Breast epithelium (tissue), 4 donors: Measurements from ENCODE around the gene IL1RL2. TPM values are rescaled to one million over a fixed set of nuclear protein-coding genes. Genes with fewer than 3 reads are reported as not detected.

Experiments
- DNase-seq, 2 donors: peaks; one replicate each; pipeline ENCODE4 v3.0.0-alpha.2; 2019; ENCODE audit warnings: low spot score in 2 of 2
- H3K27ac ChIP-seq, 2 donors: fragments of 200-600 bp; sonication (generic) in 1 of 2; one replicate each; pipeline ENCODE4 v1.5.1; 2016 to 2019; ENCODE audit warnings: mild to moderate bottlenecking in 1 of 2
- H3K27me3 ChIP-seq, 2 donors: fragments of 200-600 bp; sonication (generic) in 1 of 2; one replicate each; pipeline versions ENCODE4 v1.5.1 to v1.6.0; 2017 to 2019; ENCODE audit warnings: control low read depth in 1 of 2, mild to moderate bottlenecking in 1 of 2
- H3K36me3 ChIP-seq: fragments of 200-600 bp; one replicate; pipeline ENCODE4 v1.5.1; 2019
- H3K4me1 ChIP-seq, 2 donors: fragments of 200-600 bp; sonication (generic); one replicate each; pipeline ENCODE4 v1.5.1; 2016 to 2019; ENCODE audit warnings: control low read depth in 1 of 2
- H3K4me3 ChIP-seq, 3 donors: fragments of 200-600 bp; sonication (generic); 1 replicate in 2 of 3; 2 replicates in 1 of 3; pipeline ENCODE4 v1.5.1; 2016 to 2019; ENCODE audit warnings: mild to moderate bottlenecking in 3 of 3, moderate library complexity in 2 of 3
- H3K9me3 ChIP-seq, 2 donors: fragments of 200-600 bp; sonication (generic) in 1 of 2; one replicate each; pipeline ENCODE4 v1.5.1; 2016 to 2019; ENCODE audit warnings: control low read depth in 1 of 2
- CTCF ChIP-seq, 3 donors: fragments of 450-650 bp; IDR thresholded peaks; one replicate each; pipeline ENCODE4 v1.5.1; 2016 to 2017; ENCODE audit warnings: antibody characterized with exemption in 3 of 3, mild to moderate bottlenecking in 3 of 3, moderate library complexity in 3 of 3
- POLR2A ChIP-seq: fragments of 450-650 bp; IDR thresholded peaks from one replicate; pipeline ENCODE4 v1.6.1; 2016; ENCODE audit warnings: antibody characterized with exemption, mild to moderate bottlenecking, moderate library complexity
- POLR2AphosphoS5 ChIP-seq, 3 donors: sonication (generic); formaldehyde crosslinking; IDR thresholded peaks; one replicate each; pipeline ENCODE4 v1.6.1; 2017; ENCODE audit warnings: antibody characterized with exemption in 3 of 3
- intact Hi-C: fragments of 100-400 bp; cut with DNase I; formaldehyde crosslinking; loops from one replicate; pipeline ENCODE4 v1.15.1; 2023; ENCODE audit warnings: low total_unique reads
- total RNA-seq, 3 donors: library from RNA; depleted of rRNA; stranded (reverse); fragments of >200 nt; gene quantifications; one replicate each; pipeline ENCODE4 v1.1.0, GENCODE V29; 2016

The IL1RL2 gene
- total RNA-seq, 3 donors from 2014 or later, result 1.9 to 5.9 (median 2.3) TPM

- H3K27me3 ChIP-seq, result no peaks in the 10 kb centered on the region
- peak; percentile 32 to 62 (median 53) for TF ChIP-seq CTCF (IDR thresholded peaks at IDR 0.05)
- TF ChIP-seq POLR2A, result no peak
- H3K4me1 ChIP-seq, result no peaks in the 10 kb centered on the region
- no peaks in the 10 kb centered on the region for H3K9me3 ChIP-seq
- H3K4me3 ChIP-seq, result peak overlapping the region; percentile 30 to 67 (median 47)
- intact Hi-C loops, result no loop called here
- no peak overlapping the region for H3K27ac ChIP-seq
- no peaks in the 10 kb centered on the region for H3K36me3 ChIP-seq
- no peak for DNase-seq
Observed at GRCh38 chr2:102251042-102251848, 64.4 kb downstream of the IL1RL2 start.

- TF ChIP-seq POLR2A (no peak), CTCF (IDR thresholded peaks at IDR 0.05) (no peak), POLR2AphosphoS5 (IDR thresholded peaks at IDR 0.05) (no peak)
- Histone ChIP-seq H3K4me1 (no peaks in the 10 kb centered on the region), H3K27me3 (no peaks in the 10 kb centered on the region), H3K27ac (no peak overlapping the region), H3K9me3 (no peaks in the 10 kb centered on the region), H3K36me3 (no peaks in the 10 kb centered on the region), H3K4me3 (peak overlapping the region in 1 of 3 donors; percentile 67)
- DNase-seq, result no peak
- intact Hi-C loops, result no loop called here
Observed at GRCh38 chr2:102251849-102252203, 65.0 kb downstream of the IL1RL2 start.

GRCh38 chr2:102252236-102252635 lies 65.4 kb downstream of the IL1RL2 start:
- Histone ChIP-seq H3K9me3 (no peaks in the 10 kb centered on the region), H3K27me3 (no peaks in the 10 kb centered on the region), H3K36me3 (no peaks in the 10 kb centered on the region), H3K4me1 (no peaks in the 10 kb centered on the region), H3K27ac (no peak overlapping the region), H3K4me3 (no peak overlapping the region)
- DNase-seq, result no peak
- intact Hi-C loops, result no loop called here
- TF ChIP-seq POLR2A (no peak), POLR2AphosphoS5 (IDR thresholded peaks at IDR 0.05) (no peak), CTCF (IDR thresholded peaks at IDR 0.05) (no peak)

GRCh38 chr2:102253140-102253752 lies 66.4 kb downstream of the IL1RL2 start:
- Histone ChIP-seq H3K36me3 (no peaks in the 10 kb centered on the region), H3K4me3 (no peak overlapping the region), H3K4me1 (no peaks in the 10 kb centered on the region), H3K27ac (no peak overlapping the region), H3K9me3 (no peaks in the 10 kb centered on the region), H3K27me3 (no peaks in the 10 kb centered on the region)
- TF ChIP-seq POLR2AphosphoS5 (IDR thresholded peaks at IDR 0.05), result no peak
- no peak for TF ChIP-seq CTCF (IDR thresholded peaks at IDR 0.05)
- no peak for TF ChIP-seq POLR2A
- intact Hi-C loops, result no loop called here
- DNase-seq, result no peak

GRCh38 chr2:102253753-102254150 lies 66.9 kb downstream of the IL1RL2 start:
- DNase-seq, result no peak
- H3K9me3 ChIP-seq, result no peaks in the 10 kb centered on the region
- H3K27me3 ChIP-seq, result no peaks in the 10 kb centered on the region
- intact Hi-C loops, result no loop called here
- no peaks in the 10 kb centered on the region for H3K4me1 ChIP-seq
- no peaks in the 10 kb centered on the region for H3K36me3 ChIP-seq
- no peak overlapping the region for H3K4me3 ChIP-seq
- TF ChIP-seq POLR2A (no peak), CTCF (IDR thresholded peaks at IDR 0.05) (no peak), POLR2AphosphoS5 (IDR thresholded peaks at IDR 0.05) (no peak)
- no peak overlapping the region for H3K27ac ChIP-seq
